Measurements from ENCODE around the gene BIN2.

BIN2 gene

GRCh38 chr12:51323966-51324895 is at the start of gene BIN2:
Gene BIN2 (minus strand): TSS chr12:51324174. CDS start chr12:51324102, 72 bp downstream.
- DNase-seq = no peak

- DNase-seq = no peak
Observed at GRCh38 chr12:51373187-51373586, 49.2 kb upstream of the BIN2 start.

GRCh38 chr12:51372021-51372420 is 48.0 kb upstream of the BIN2 start:
- DNase-seq = no peak

GRCh38 chr12:51371295-51371953 is 47.5 kb upstream of the BIN2 start:
- DNase-seq = peak; percentile 32

GRCh38 chr12:51370667-51371066 is 46.7 kb upstream of the BIN2 start:
- DNase-seq = no peak

GRCh38 chr12:51369581-51369980 is 45.6 kb upstream of the BIN2 start:
- DNase-seq = no peak

- DNase-seq = peak; percentile 72
Observed at GRCh38 chr12:51368640-51369517, 44.9 kb upstream of the BIN2 start.

- no peak for DNase-seq
Observed at GRCh38 chr12:51365276-51365675, 41.3 kb upstream of the BIN2 start.

GRCh38 chr12:51364001-51364400 is 40.0 kb upstream of the BIN2 start:
- DNase-seq = no peak

- DNase-seq = no peak
Observed at GRCh38 chr12:51362747-51363342, 38.9 kb upstream of the BIN2 start.

GRCh38 chr12:51362307-51362706 is 38.3 kb upstream of the BIN2 start:
- DNase-seq = no peak

GRCh38 chr12:51361161-51362016 is 37.4 kb upstream of the BIN2 start:
- DNase-seq = no peak

- DNase-seq = no peak
Observed at GRCh38 chr12:51360315-51360714, 36.3 kb upstream of the BIN2 start.

- DNase-seq = no peak
Observed at GRCh38 chr12:51359851-51360250, 35.9 kb upstream of the BIN2 start.

GRCh38 chr12:51358496-51358895 is 34.5 kb upstream of the BIN2 start:
- no peak for DNase-seq

- DNase-seq = no peak
Observed at GRCh38 chr12:51357374-51358047, 33.5 kb upstream of the BIN2 start.

GRCh38 chr12:51351913-51352532 is 28.0 kb upstream of the BIN2 start:
- peak; percentile 26 for DNase-seq

GRCh38 chr12:51349026-51349425 is 25.1 kb upstream of the BIN2 start:
- no peak for DNase-seq

GRCh38 chr12:51348116-51348515 is 24.1 kb upstream of the BIN2 start:
- no peak for DNase-seq

- no peak for DNase-seq
Observed at GRCh38 chr12:51346581-51346980, 22.6 kb upstream of the BIN2 start, which contains the start of gene CELA1. Gene CELA1 (minus strand): TSS chr12:51346679. CDS start chr12:51346638, 41 bp downstream.

- DNase-seq = no peak
Observed at GRCh38 chr12:51345681-51346080, 21.7 kb upstream of the BIN2 start.
